Measurements from ENCODE around the gene FHOD3. TPM values are rescaled to one million over a fixed set of nuclear protein-coding genes. Genes with fewer than 3 reads are reported as not detected.

FHOD3 gene
- total and polyA plus RNA-seq, 2 of the 4 experiments (the other 2 are of a cell fraction), result 14.6 to 16.0 TPM

GRCh38 chr18:36366994-36367839 lies 69.7 kb downstream of the FHOD3 start:
- H3K4me3 ChIP-seq (ENCODE audit: insufficient read depth, low read depth, low read length), result no peak overlapping the region

More at GRCh38 chr18:36366994-36367839, 69.7 kb downstream of the FHOD3 start:
- H3K27ac ChIP-seq (ENCODE audit: insufficient read depth, low read length), result no peak overlapping the region
- no peak overlapping the region for H3K4ac ChIP-seq (ENCODE audit: low read depth, low read length)
- H2BK20ac ChIP-seq (ENCODE audit: low read depth, low read length), result no peak overlapping the region
- H2AK5ac ChIP-seq (ENCODE audit: low read depth, low read length), result no peak overlapping the region
- no peaks in the 10 kb centered on the region for H3K9me1 ChIP-seq (ENCODE audit: insufficient read depth, low read length)
- H4K20me1 ChIP-seq (ENCODE audit: insufficient read depth, low read length), result no peaks in the 10 kb centered on the region
- no peak overlapping the region for H2BK120ac ChIP-seq (ENCODE audit: low read depth, low read length)
- no peaks in the 10 kb centered on the region; a peak in 1 of 4 replicates for H3K79me1 ChIP-seq (ENCODE audit: low read depth in 1 of 2, low read length in 2 of 2)
- no peak overlapping the region for H3K4me2 ChIP-seq (ENCODE audit: low read depth, low read length)
- H3K56ac ChIP-seq (ENCODE audit: extremely low read depth, insufficient read depth, low read length), result no peak overlapping the region
- no CpG with 5 or more reads among the region's 8 CpGs for WGBS, 2 experiments (ENCODE audit: extremely low coverage in 2 of 2, insufficient read length in 1 of 2)
- TF ChIP-seq CEBPB (IDR thresholded peaks at IDR 0.05; ENCODE audit: low read depth, low read length) (no peak), ELK1 (IDR thresholded peaks at IDR 0.05; ENCODE audit: borderline replicate concordance, low read depth, low read length) (no peak), MAZ (IDR thresholded peaks at IDR 0.05; ENCODE audit: borderline replicate concordance, low read depth, low read length) (no peak), CTCF (conservative IDR thresholded peaks at IDR 0.05; ENCODE audit: low read depth, low read length) (no peak), CHD1 (IDR thresholded peaks at IDR 0.05; ENCODE audit: low read depth, low read length) (no peak), USF2 (IDR thresholded peaks at IDR 0.05; ENCODE audit: low read depth, low read length) (no peak), MAFK (IDR thresholded peaks at IDR 0.05; ENCODE audit: low read depth, low read length) (no peak), RCOR1 (IDR thresholded peaks at IDR 0.05; ENCODE audit: insufficient replicate concordance, low read length) (no peak), BHLHE40 (IDR thresholded peaks at IDR 0.05; ENCODE audit: low read depth, low read length) (no peak), RFX5 (IDR thresholded peaks at IDR 0.05; ENCODE audit: low read depth, low read length) (no peak), NFE2L2 (IDR thresholded peaks at IDR 0.05; ENCODE audit: low read depth, low read length) (no peak), POLR2A (IDR thresholded peaks at IDR 0.05; ENCODE audit: low read depth, low read length) (no peak), SMC3 (IDR thresholded peaks at IDR 0.05; ENCODE audit: low read depth, low read length) (no peak), RAD21 (IDR thresholded peaks at IDR 0.05; ENCODE audit: low read length) (no peak), MXI1 (IDR thresholded peaks at IDR 0.05; ENCODE audit: borderline replicate concordance, low read depth, low read length) (no peak), FOS (IDR thresholded peaks at IDR 0.05; ENCODE audit: low read depth, low read length) (no peak)
- H3K14ac ChIP-seq (replicated peaks; ENCODE audit: low read depth, low read length), result no peak overlapping the region
- no peak overlapping the region for H2BK5ac ChIP-seq (ENCODE audit: low read depth, low read length, poor library complexity, severe bottlenecking)
- no peaks in the 10 kb centered on the region for H3K9me3 ChIP-seq (ENCODE audit: control insufficient read depth, insufficient read depth, low read length)
- no peaks in the 10 kb centered on the region for H3K4me1 ChIP-seq (ENCODE audit: control insufficient read depth, insufficient read depth, low read length)
- intact Hi-C loops (cut with micrococcal nuclease) (no loop called here), in situ Hi-C loops (cut with MboI; ENCODE audit: low sequenced_read_pairs) (no loop called here), dilution Hi-C loops (cut with HindIII; ENCODE audit: low sequenced_read_pairs, unreplicated experiment) (no loop called here)
- no peak overlapping the region for H4K5ac ChIP-seq (ENCODE audit: low read depth, low read length)
- no peak overlapping the region for H2AFZ ChIP-seq (replicated peaks; ENCODE audit: low read length, poor library complexity)
- ChIA-PET POLR2A (ENCODE audit: unreplicated experiment) (no interaction called here), CTCF (no interaction called here)
- H3K18ac ChIP-seq (ENCODE audit: low read depth, low read length), result no peak overlapping the region
- H3K9ac ChIP-seq (ENCODE audit: low read depth, low read length), result no peak overlapping the region
- no peak overlapping the region for H2AK9ac ChIP-seq (replicated peaks; ENCODE audit: low read depth, low read length, poor library complexity)
- ATAC-seq (ENCODE audit: low read depth) (no peak), DNase-seq (no peak)
- H3K27me3 ChIP-seq (ENCODE audit: control insufficient read depth, insufficient read depth, low read length), result no peaks in the 10 kb centered on the region; the same call in 1 of the 2 replicates
- no peak overlapping the region for H3K23ac ChIP-seq (ENCODE audit: low read depth, low read length)
- no peak overlapping the region for H4K8ac ChIP-seq (ENCODE audit: low read depth in 2 of 2, low read length in 2 of 2)
- H4K91ac ChIP-seq (ENCODE audit: insufficient read depth, low read depth, low read length), result no peak overlapping the region
- no peak overlapping the region for H2BK15ac ChIP-seq (ENCODE audit: low read depth, low read length)
- H3K36me3 ChIP-seq (ENCODE audit: control insufficient read depth, insufficient read depth, low read length), result no peaks in the 10 kb centered on the region
- no TSS peak for BruUV-seq (replicated peaks)

Measured in IMR-90 (cell line).